NCI-H748 treated with DMSO at 0.1 percent for 48 hours (cell line): ENCODE results near the gene CRB3.
A peak's percentile ranks its signal among the peaks of the same experiment; 100 is the strongest.

Source experiments
- DNase-seq: peaks from one replicate; lab custom pipeline; 2025; lab: John Stamatoyannopoulos, UW

CRB3 gene

GRCh38 chr19:6433165-6433564 is 30.9 kb upstream of the CRB3 start:
- DNase-seq, result no peak

GRCh38 chr19:6433663-6434062 is 30.4 kb upstream of the CRB3 start, which contains the start of gene SLC25A41:
Gene SLC25A41, minus strand, starts transcription at chr19:6433763. Its CDS starts 70 bp downstream, at chr19:6433693.
- no peak for DNase-seq

GRCh38 chr19:6439743-6440142 is 24.3 kb upstream of the CRB3 start:
- DNase-seq, result no peak

GRCh38 chr19:6440905-6441304 is 23.2 kb upstream of the CRB3 start:
- no peak for DNase-seq

GRCh38 chr19:6442087-6442688 is 21.9 kb upstream of the CRB3 start:
- DNase-seq, result no peak

- DNase-seq, result no peak
These were observed 20.1 kb upstream of the CRB3 start for GRCh38 chr19:6443986-6444385.

- DNase-seq, result no peak
These were observed 17.6 kb upstream of the CRB3 start for GRCh38 chr19:6446452-6446851.

GRCh38 chr19:6448045-6448444 is 16.0 kb upstream of the CRB3 start:
- no peak for DNase-seq

GRCh38 chr19:6450166-6450565 is 13.9 kb upstream of the CRB3 start:
- DNase-seq, result no peak

GRCh38 chr19:6451583-6452222 is 12.4 kb upstream of the CRB3 start:
- DNase-seq, result no peak

GRCh38 chr19:6452223-6452614 is 11.9 kb upstream of the CRB3 start:
- DNase-seq, result no peak

GRCh38 chr19:6452899-6453298 is 11.2 kb upstream of the CRB3 start:
- DNase-seq, result no peak

GRCh38 chr19:6453951-6454565 is 10.0 kb upstream of the CRB3 start:
- DNase-seq, result no peak

GRCh38 chr19:6455924-6456323 is 8.1 kb upstream of the CRB3 start:
- DNase-seq, result no peak

- DNase-seq, result no peak
These were observed 5.9 kb upstream of the CRB3 start for GRCh38 chr19:6457958-6458694.

GRCh38 chr19:6458695-6459261 is 5.3 kb upstream of the CRB3 start:
- no peak for DNase-seq

- peak; percentile 31 for DNase-seq
These were observed 4.6 kb upstream of the CRB3 start, which contains the start of gene SLC25A23 for GRCh38 chr19:6459262-6460098. Gene SLC25A23, minus strand, starts transcription at chr19:6459792. Its CDS starts 164 bp downstream, at chr19:6459628.

GRCh38 chr19:6460099-6460884 is 3.8 kb upstream of the CRB3 start:
- DNase-seq, result peak; percentile 85

- DNase-seq, result no peak
These were observed 935 bp downstream of the CRB3 start for GRCh38 chr19:6465006-6465405.

GRCh38 chr19:6465663-6466062 is 1.6 kb downstream of the CRB3 start:
- no peak for DNase-seq
